ENCODE results near the gene EYS.
"Not testable (repeated sequence)": the region's sequence is repeated elsewhere in the genome, so short reads cannot be mapped to it uniquely, and the experiment has no call there.

Gene EYS

GRCh38 chr6:64090352-64090751, 1616.7 kb downstream of the EYS start:
- in situ Hi-C loops (cut with HindIII; ENCODE audit: low sequenced_read_pairs), result no loop called here

- in situ Hi-C loops (cut with HindIII; ENCODE audit: low sequenced_read_pairs), result no loop called here
Measured at GRCh38 chr6:64085126-64085525, 1621.9 kb downstream of the EYS start.

GRCh38 chr6:64084185-64084663, 1622.8 kb downstream of the EYS start:
- in situ Hi-C loops (cut with HindIII; ENCODE audit: low sequenced_read_pairs), result no loop called here

GRCh38 chr6:64083261-64083660, 1623.8 kb downstream of the EYS start:
- in situ Hi-C loops (cut with HindIII; ENCODE audit: low sequenced_read_pairs), result no loop called here

GRCh38 chr6:64081453-64081852, 1625.6 kb downstream of the EYS start:
- in situ Hi-C loops (cut with HindIII; ENCODE audit: low sequenced_read_pairs), result no loop called here

- in situ Hi-C loops (cut with HindIII; ENCODE audit: low sequenced_read_pairs), result no loop called here
Measured at GRCh38 chr6:64074981-64075380, 1632.0 kb downstream of the EYS start.

GRCh38 chr6:64072686-64073085, 1634.3 kb downstream of the EYS start:
- in situ Hi-C loops (cut with HindIII; ENCODE audit: low sequenced_read_pairs), result no loop called here

- in situ Hi-C loops (cut with HindIII; ENCODE audit: low sequenced_read_pairs), result no loop called here
Measured at GRCh38 chr6:64064919-64065318, 1642.1 kb downstream of the EYS start.

GRCh38 chr6:64062960-64063683, 1643.9 kb downstream of the EYS start:
- in situ Hi-C loops (cut with HindIII; ENCODE audit: low sequenced_read_pairs), result no loop called here

- in situ Hi-C loops (cut with HindIII; ENCODE audit: low sequenced_read_pairs), result no loop called here
Measured at GRCh38 chr6:64054861-64055260, 1652.2 kb downstream of the EYS start.

GRCh38 chr6:64050590-64050989, 1656.4 kb downstream of the EYS start:
- in situ Hi-C loops (cut with HindIII; ENCODE audit: low sequenced_read_pairs), result no loop called here

- in situ Hi-C loops (cut with HindIII; ENCODE audit: low sequenced_read_pairs), result no loop called here
Measured at GRCh38 chr6:64049736-64050135, 1657.3 kb downstream of the EYS start.

GRCh38 chr6:64046746-64047208, 1660.2 kb downstream of the EYS start:
- in situ Hi-C loops (cut with HindIII; ENCODE audit: low sequenced_read_pairs), result no loop called here

GRCh38 chr6:64041373-64041772, 1665.7 kb downstream of the EYS start:
- in situ Hi-C loops (cut with HindIII; ENCODE audit: low sequenced_read_pairs), result no loop called here

- in situ Hi-C loops (cut with HindIII; ENCODE audit: low sequenced_read_pairs), result no loop called here
Measured at GRCh38 chr6:64040113-64040512, 1666.9 kb downstream of the EYS start.

GRCh38 chr6:64037427-64037826, 1669.6 kb downstream of the EYS start:
- in situ Hi-C loops (cut with HindIII; ENCODE audit: low sequenced_read_pairs), result no loop called here

- in situ Hi-C loops (cut with HindIII; ENCODE audit: low sequenced_read_pairs), result no loop called here
Measured at GRCh38 chr6:64034910-64035655, 1671.9 kb downstream of the EYS start.

GRCh38 chr6:64034291-64034690, 1672.7 kb downstream of the EYS start:
- in situ Hi-C loops (cut with HindIII; ENCODE audit: low sequenced_read_pairs), result no loop called here

- in situ Hi-C loops (cut with HindIII; ENCODE audit: low sequenced_read_pairs), result not testable (repeated sequence)
Measured at GRCh38 chr6:64030950-64031618, 1675.9 kb downstream of the EYS start.

- in situ Hi-C loops (cut with HindIII; ENCODE audit: low sequenced_read_pairs), result no loop called here
Measured at GRCh38 chr6:64023693-64024092, 1683.3 kb downstream of the EYS start.

- in situ Hi-C loops (cut with HindIII; ENCODE audit: low sequenced_read_pairs), result no loop called here
Measured at GRCh38 chr6:64014595-64014994, 1692.4 kb downstream of the EYS start.

GRCh38 chr6:64013011-64013410, 1694.0 kb downstream of the EYS start:
- in situ Hi-C loops (cut with HindIII; ENCODE audit: low sequenced_read_pairs), result no loop called here
